DND-41 (cell line): ENCODE measurements around the gene FDCSP.

Experiments used
- CTCF ChIP-seq: IDR thresholded peaks from 2 replicates; pipeline ENCODE4 v1.5.1; 2012; ENCODE audit warnings: borderline replicate concordance, low read length, moderate library complexity, mild to moderate bottlenecking; ENCODE audit not compliant: poor library complexity, severe bottlenecking; ENCODE audit errors: extremely low read depth
- EZH2 ChIP-seq: IDR thresholded peaks from 3 replicates; pipeline ENCODE4 v1.6.1; 2012; ENCODE audit warnings: borderline replicate concordance, low read depth, mild to moderate bottlenecking, moderate library complexity, low read length, inconsistent platforms; ENCODE audit not compliant: severe bottlenecking

GRCh38 chr4:70277121-70277520 lies 51.2 kb downstream of the FDCSP start:
- TF ChIP-seq CTCF (no peak), EZH2 (no peak)
